Mucosa of descending colon (tissue), 3 donors: ENCODE measurements around the gene MALRD1. TPM values are rescaled to one million over a fixed set of nuclear protein-coding genes. Genes with fewer than 3 reads are reported as not detected.
"Not testable (repeated sequence)": the region's sequence is repeated elsewhere in the genome, so short reads cannot be mapped to it uniquely, and the experiment has no call there.

Source experiments
- ATAC-seq: fragments of 200-7000 bp; cut with Tn5 transposase; one replicate; pipeline ENCODE4 v1.9.1; 2020; ENCODE audit warnings: mild to moderate bottlenecking, moderate library complexity
- DNase-seq, 3 donors: peaks; one replicate each; pipeline ENCODE4 v3.0.0-alpha.2; 2020
- H3K36me3 ChIP-seq: fragments of 200-600 bp; one replicate; pipeline ENCODE4 v1.8.0; 2021; ENCODE audit warnings: low read depth, mild to moderate bottlenecking
- H3K4me1 ChIP-seq: fragments of 200-600 bp; one replicate; pipeline ENCODE4 v1.8.0; 2021; ENCODE audit warnings: low read depth, mild to moderate bottlenecking
- H3K4me3 ChIP-seq: fragments of 200-600 bp; one replicate; pipeline ENCODE4 v1.8.0; 2021; ENCODE audit warnings: mild to moderate bottlenecking
- H3K9me3 ChIP-seq: fragments of 200-600 bp; one replicate; pipeline ENCODE4 v1.8.0; 2021; ENCODE audit warnings: mild to moderate bottlenecking
- intact Hi-C, 2 donors: fragments of 100-400 bp; cut with DNase I in 1 of 2; cut with micrococcal nuclease in 1 of 2; formaldehyde crosslinking; loops; one replicate each; pipeline versions ENCODE4 v1.11.0 to v1.11.1; 2022; cut with DNase I, micrococcal nuclease
- total RNA-seq, 3 donors: library from RNA; stranded (reverse); fragmentation: NEBNext Ultra II Directional in 2 of 3; extraction: Animal tissue kit (Norgen Biotek cat#: 25700) in 2 of 3; gene quantifications; one replicate each; pipeline versions ENCODE4 v1.2.1 to v1.2.4, GENCODE V29; 2021 to 2023
- TF ChIP-seq, protein P1 (sequence below): fragments of 200-600 bp; IDR thresholded peaks from one replicate; pipeline ENCODE4 v1.8.0; 2022; ENCODE audit warnings: antibody characterized with exemption, mild to moderate bottlenecking
- donor health status: DM: no; HTN: no; CAD: no; lungs with moderate emphysema.
- donor health status: DM: no; HTN: no; CAD: no.
- donor health status: DM: no; HTN: yes; CAD: no.

MALRD1 gene
- total RNA-seq, 3 donors from 2014 or later: 0.41 to 0.90 (median 0.60) TPM

DNA sequence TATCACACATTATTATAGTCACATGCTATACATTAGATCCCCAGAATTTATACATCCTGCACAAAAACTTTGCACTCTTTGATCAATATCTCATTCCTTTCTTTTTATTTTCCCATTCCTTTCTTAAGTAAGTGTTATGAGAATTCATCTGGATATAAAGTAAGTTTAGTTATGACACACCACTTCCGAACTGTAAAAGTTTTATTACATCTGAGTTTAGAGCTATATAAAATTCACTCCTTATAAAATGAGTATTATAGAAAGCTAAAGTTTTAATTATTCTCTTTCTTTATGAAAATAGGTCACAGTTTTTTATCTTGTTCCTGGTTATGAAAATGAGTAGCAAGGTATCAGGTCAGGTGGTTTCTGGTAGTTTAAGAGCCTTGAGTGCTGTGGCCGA lies 683.0 kb downstream of the MALRD1 start:
- H3K9me3 ChIP-seq: no peaks in the 10 kb centered on the region
- TF ChIP-seq, protein P1, sequence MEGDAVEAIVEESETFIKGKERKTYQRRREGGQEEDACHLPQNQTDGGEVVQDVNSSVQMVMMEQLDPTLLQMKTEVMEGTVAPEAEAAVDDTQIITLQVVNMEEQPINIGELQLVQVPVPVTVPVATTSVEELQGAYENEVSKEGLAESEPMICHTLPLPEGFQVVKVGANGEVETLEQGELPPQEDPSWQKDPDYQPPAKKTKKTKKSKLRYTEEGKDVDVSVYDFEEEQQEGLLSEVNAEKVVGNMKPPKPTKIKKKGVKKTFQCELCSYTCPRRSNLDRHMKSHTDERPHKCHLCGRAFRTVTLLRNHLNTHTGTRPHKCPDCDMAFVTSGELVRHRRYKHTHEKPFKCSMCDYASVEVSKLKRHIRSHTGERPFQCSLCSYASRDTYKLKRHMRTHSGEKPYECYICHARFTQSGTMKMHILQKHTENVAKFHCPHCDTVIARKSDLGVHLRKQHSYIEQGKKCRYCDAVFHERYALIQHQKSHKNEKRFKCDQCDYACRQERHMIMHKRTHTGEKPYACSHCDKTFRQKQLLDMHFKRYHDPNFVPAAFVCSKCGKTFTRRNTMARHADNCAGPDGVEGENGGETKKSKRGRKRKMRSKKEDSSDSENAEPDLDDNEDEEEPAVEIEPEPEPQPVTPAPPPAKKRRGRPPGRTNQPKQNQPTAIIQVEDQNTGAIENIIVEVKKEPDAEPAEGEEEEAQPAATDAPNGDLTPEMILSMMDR: no peak
- no peaks in the 10 kb centered on the region for H3K36me3 ChIP-seq
- DNase-seq (no peak), ATAC-seq (peak; percentile 52)
- intact Hi-C loops: no loop called here
- no peaks in the 10 kb centered on the region for H3K4me1 ChIP-seq
- no peak overlapping the region for H3K4me3 ChIP-seq

DNA sequence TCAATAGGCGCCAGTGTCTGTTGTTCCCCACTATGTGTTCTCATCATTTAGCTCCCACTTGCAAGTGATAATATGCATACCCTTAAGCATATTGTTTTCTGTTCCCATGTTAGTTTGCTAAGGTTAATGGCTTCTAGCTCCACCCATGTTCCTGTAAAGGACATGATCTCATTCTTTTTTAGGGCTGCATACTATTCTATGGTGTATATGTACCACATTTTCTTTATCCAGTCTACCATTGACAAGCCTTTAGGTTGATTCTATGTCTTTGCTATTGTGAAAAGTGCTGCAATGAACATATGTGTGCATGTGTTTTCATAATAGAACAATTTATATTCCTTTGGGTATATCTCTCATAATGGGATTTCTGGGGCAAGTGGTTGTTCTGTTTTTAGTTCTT lies 689.8 kb downstream of the MALRD1 start:
- Histone ChIP-seq H3K4me1 (no peaks in the 10 kb centered on the region), H3K4me3 (no peak overlapping the region), H3K9me3 (no peaks in the 10 kb centered on the region), H3K36me3 (no peaks in the 10 kb centered on the region)
- DNase-seq (no peak), ATAC-seq (no peak)
- TF ChIP-seq, protein P1: no peak
- intact Hi-C loops: no loop called here

DNA sequence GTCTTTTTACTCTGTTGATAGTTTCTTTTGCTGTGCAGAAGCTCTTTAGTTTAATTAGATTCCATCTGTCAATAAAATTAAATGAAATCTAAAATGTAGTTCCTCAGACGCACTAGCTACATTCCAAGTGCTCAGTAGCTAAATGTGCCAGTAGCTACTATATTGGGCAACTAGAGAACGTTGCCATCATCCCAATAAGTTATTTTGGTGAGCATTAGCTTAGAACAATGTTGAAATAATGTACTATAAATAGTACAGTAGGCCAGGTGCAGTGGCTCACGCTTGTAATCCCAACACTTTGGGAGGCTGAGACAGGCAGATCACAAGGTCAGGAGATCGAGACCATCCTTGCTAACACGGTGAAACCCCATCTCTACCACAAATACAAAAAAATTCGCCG lies 690.6 kb downstream of the MALRD1 start:
- H3K9me3 ChIP-seq, intact Hi-C loops, DNase-seq: not testable (repeated sequence)

DNA sequence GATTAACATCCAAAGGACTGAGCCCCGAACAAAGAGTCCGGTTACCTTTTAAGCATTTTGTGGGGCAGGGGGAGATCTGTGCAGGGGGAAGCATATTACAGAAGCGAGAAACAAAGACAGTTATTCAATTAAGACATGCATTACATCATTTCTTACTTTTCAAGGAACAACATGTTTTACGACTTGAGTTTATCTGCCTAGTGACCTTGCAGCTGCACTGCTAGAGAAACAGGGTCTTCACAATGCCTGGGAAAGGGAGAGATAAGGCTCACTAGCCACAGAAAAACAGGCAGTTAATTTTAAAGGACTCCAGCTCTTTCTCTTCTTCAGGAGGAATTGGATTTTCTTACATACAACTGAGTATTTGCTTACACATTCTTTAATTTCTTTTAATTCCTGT lies 693.5 kb downstream of the MALRD1 start:
- H3K9me3 ChIP-seq, DNase-seq: not testable (repeated sequence)

More for the DNA sequence above, 690.6 kb downstream of the MALRD1 start:
- not testable (repeated sequence) for ATAC-seq, H3K4me1 ChIP-seq, H3K4me3 ChIP-seq, H3K36me3 ChIP-seq

DNA sequence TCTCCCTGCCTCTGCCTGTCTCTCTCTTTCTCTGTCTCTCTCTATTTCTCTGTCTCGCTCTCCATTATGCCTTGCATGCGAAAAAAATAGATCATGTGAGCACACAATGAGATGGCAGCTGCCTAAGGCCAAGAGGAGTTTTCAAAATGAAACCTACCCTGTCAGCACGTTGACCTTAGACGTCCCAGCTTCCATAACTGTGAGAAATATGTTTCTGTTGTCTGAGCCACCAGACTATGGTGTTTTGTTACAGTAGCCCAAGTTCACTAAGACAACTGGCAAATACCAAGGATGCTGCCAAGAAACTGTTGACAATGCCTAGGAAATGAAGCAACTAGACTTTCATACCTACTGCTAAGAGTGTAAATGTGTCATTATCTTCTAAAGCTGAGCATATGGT lies 697.1 kb downstream of the MALRD1 start:
- Histone ChIP-seq H3K4me3 (no peak overlapping the region), H3K9me3 (no peaks in the 10 kb centered on the region), H3K36me3 (no peaks in the 10 kb centered on the region), H3K4me1 (no peaks in the 10 kb centered on the region)
- intact Hi-C loops: no loop called here
- TF ChIP-seq, protein P1: no peak
- no peak for ATAC-seq
- no peak for DNase-seq

More for the DNA sequence above, 693.5 kb downstream of the MALRD1 start:
- ATAC-seq, H3K4me3 ChIP-seq, H3K4me1 ChIP-seq, H3K36me3 ChIP-seq, intact Hi-C loops: not testable (repeated sequence)

DNA sequence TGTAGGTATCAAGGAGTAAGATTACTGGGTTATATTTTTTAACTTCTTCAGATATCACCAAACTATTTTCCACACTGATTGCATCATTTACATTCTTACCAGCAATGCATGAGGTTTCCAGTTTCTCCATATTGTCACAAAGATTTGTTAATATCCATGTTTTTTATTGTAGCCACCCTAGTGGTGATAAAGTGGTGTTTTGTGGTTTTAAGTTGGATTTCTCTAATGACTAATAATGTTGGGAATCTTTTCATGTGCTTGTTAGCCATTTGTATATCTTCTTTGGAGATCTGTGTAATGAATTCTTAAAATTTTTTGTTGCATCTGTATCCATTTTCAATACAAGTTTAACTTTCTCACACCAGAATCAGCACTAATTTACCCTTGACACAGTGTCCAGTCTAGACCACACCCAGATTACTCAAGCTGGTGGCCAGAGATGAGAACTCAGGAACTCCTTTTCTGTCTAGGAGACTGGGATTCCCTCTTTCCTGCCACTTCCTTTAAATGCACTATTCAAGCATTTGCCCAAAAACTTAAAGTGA lies 700.7 kb downstream of the MALRD1 start:
- Histone ChIP-seq H3K4me3 (no peak overlapping the region), H3K9me3 (no peaks in the 10 kb centered on the region), H3K36me3 (no peaks in the 10 kb centered on the region), H3K4me1 (no peaks in the 10 kb centered on the region)
- DNase-seq (no peak), ATAC-seq (no peak)
- intact Hi-C loops: no loop called here
- TF ChIP-seq, protein P1: no peak

DNA sequence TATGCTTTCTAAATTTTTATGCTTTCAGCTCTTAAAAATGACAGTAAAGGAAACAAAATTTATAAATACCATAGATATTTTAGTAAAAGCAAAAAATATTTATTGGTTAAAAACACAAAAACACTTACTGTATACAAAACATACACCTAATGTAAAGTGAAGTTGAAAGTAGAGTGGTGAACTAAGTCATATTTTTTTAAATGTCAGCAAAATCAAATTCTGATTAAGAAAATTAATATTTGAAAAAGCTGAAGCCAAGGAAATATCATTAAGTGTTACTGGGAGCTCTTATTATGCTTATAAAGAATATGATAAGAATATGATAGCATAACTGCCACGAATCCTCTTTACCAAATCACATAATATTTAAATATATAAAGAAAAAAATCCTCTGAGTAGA lies 702.4 kb downstream of the MALRD1 start:
- no peaks in the 10 kb centered on the region for H3K4me1 ChIP-seq
- intact Hi-C loops: no loop called here
- no peaks in the 10 kb centered on the region for H3K9me3 ChIP-seq
- TF ChIP-seq, protein P1: no peak
- no peak for ATAC-seq
- H3K36me3 ChIP-seq: no peaks in the 10 kb centered on the region
- no peak overlapping the region for H3K4me3 ChIP-seq
- DNase-seq: no peak
